GM19099 (cell line): ENCODE data around the gene FAM161A.

Source experiments
- POLR2A ChIP-seq: IDR thresholded peaks from 3 replicates; pipeline ENCODE4 v1.6.1; 2011; ENCODE audit warnings: low read depth; ENCODE audit not compliant: insufficient read length; ENCODE audit errors: extremely low read depth

The FAM161A gene

GRCh38 chr2:61853086-61853846 lies 594 bp downstream of the FAM161A start:
- no peak for TF ChIP-seq POLR2A

- no peak for TF ChIP-seq POLR2A
Observed at GRCh38 chr2:61845320-61845719, 8.5 kb downstream of the FAM161A start.

DNA sequence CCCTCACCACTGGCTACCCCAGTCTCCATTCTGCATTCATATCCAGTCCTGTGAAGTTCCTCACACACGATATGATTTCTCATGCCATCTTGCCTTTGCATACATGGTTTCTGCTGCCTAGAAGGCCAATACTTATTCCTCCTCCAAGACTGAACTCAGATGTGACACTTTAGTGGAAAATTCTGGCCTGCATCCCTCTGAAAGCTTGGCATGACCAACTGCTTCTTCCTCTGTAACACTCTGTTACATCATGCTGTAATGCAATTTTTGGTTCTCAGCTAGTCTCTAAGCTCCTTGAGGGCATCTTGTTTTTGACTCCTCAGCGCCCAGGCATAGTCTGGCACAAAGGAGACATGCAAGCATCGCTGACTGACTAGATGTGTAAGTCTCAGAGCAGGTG lies 12.6 kb downstream of the FAM161A start:
- TF ChIP-seq POLR2A: no peak

DNA sequence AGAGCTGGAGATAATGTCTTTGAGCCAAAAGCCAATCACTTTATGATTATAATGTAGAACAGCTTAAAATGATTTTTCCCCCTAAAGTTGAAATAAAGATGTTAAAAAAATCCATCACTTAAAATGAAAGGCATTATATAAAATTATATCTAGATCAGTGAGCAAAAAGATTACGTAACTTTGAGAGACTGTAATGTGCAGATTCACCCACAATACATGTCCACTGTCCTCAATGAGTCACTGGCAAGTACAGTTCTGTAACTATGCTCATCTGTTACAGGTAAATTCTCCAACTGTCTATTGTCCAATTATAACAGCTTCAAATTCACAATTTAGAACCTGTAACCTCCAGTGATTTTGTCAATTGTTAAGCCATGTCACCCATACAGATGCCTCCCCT lies 19.0 kb downstream of the FAM161A start:
- TF ChIP-seq POLR2A: no peak

DNA sequence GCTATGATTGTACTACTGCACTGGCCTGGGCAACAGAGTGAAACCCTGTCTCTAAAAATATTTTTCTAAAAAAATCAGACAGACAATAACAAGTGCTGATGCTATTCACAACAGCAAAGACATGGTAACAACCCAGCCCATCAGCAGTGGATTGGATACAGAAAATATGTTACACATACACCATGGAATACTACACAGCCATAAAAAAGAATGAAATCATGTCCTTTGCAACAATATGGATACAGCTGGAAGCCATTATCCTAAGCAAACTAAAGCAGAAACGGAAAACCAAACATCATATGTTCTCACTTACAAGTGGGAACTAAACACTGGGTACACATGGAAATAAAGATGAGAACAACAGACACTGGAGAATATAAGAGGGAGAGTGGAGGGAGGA lies 19.9 kb downstream of the FAM161A start:
- no peak for TF ChIP-seq POLR2A

DNA sequence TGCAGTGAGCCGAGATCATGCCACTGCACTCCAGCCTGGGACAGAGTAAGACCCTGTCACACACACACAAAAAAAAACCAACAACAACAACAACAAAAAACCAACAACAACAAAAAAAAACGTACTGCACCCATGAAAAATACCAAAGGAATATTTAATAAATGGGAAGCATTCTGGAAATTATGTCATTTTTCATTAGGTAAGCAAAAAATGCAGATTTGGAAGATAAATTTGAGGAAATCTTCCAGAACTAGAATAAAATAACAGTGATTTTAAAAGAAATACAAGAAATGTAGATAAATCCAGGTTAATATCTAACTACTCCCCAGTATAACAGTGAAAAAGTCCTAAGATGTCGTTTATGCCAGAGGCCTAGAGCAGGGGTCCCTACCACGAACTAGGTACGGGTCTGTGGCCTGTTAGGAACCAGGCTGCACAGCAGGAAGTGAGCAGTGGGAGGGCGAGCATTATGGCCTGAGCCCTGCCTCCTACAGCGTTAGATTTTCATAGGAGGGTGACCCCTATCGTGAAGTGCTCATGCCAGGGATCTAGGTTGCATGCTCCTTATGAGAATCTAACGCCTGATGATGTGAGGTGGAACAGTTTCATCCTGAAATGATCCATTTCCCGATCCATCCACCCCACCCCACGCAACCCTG lies 21.5 kb downstream of the FAM161A start:
- no peak for TF ChIP-seq POLR2A

GRCh38 chr2:61822255-61822654 lies 31.6 kb downstream of the FAM161A start:
- TF ChIP-seq POLR2A: no peak

DNA sequence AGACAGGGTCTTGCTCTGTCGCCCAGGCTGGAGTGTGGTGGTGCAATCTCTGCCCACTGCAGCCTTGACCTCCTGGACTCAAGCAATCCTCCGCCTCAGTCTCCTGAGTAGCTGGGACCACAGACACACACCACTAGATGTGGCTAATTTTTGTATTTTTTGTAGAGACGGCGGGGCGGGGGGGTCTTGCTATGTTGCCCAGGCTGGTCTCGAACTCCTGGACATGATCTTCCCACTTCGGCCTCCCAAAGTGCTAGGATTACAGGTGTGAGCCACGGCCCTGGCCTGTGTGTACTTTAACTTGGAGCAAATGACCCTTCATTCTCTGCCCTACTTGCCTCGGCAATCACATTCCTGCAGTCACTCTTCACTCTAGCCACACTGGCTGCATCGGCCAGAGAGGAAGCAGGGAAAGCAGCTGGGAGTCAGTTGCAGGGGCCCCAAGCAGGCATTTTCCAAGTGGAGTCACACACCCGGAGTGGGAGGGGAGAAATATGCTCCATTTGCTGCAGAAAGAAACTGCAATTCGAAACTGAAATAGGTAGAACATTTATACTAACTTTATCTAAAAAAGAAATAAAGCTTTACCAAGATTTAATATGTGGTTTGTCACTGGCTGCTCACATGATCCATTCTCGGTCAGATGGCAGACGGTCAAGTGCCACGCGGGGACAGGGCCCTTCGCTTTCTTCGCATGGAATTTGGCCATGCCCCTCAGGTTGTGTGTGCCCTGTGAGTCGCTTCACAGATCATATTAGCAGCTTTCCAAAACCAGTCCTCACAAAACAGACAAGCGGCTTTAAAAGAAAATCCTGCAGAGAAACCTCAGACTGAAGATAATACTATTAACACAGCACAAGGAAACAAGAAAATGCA lies 37.1 kb downstream of the FAM161A start:
- TF ChIP-seq POLR2A: no peak

DNA sequence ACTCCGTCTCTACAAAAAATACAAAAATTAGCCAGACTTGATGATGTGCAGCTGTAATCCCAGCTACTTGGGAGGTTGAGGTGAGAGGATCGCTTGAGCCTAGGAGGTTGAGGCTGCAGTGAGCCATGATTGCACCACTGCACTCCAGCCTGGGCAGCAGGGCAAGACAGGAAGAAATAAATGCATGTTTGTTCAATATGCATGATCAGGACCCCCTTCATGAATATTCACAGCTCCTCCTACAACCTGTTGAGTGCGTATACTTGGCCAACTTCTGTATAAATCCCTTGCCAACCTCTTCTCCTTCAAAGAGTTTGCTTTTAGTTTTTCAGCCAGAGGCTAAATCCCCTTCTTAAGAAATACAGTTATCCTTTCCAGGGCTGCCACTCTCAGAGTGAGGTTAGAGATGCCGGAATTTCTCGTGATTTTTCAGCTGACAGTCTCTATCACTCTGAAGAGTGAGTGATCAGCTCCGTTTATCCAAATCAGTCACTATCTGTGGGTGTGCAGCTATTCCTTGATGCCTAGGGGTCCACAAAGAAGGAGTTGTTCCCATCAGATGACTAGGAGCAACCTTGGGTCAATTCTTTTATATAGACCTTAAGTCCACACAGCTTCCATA lies 39.2 kb downstream of the FAM161A start:
- no peak for TF ChIP-seq POLR2A

DNA sequence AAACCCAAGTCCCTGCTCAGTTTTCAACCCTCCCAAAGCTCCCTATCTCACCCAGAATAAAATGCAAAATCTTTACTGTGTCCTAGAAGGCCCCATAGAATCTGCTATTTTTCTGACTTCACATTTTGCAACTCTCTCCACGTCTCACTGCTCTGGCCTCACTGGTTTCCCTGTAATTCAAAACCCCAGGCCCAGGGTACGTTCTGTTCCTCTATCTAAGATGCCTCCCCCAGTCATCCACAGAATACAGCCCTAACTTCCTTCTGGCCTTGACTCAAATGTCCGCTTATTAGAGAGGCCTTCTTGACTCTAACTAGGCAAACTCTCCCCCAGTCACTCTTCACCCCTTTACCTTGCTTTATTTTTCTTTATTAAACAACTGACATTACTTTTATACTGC lies 42.0 kb downstream of the FAM161A start:
- TF ChIP-seq POLR2A: no peak

- no peak for TF ChIP-seq POLR2A
Observed at GRCh38 chr2:61807036-61807757, 46.7 kb downstream of the FAM161A start.

- no peak for TF ChIP-seq POLR2A
Observed at GRCh38 chr2:61802548-61802947, 51.3 kb downstream of the FAM161A start.

- TF ChIP-seq POLR2A: no peak
Observed at GRCh38 chr2:61799099-61799498, 54.8 kb downstream of the FAM161A start.

DNA sequence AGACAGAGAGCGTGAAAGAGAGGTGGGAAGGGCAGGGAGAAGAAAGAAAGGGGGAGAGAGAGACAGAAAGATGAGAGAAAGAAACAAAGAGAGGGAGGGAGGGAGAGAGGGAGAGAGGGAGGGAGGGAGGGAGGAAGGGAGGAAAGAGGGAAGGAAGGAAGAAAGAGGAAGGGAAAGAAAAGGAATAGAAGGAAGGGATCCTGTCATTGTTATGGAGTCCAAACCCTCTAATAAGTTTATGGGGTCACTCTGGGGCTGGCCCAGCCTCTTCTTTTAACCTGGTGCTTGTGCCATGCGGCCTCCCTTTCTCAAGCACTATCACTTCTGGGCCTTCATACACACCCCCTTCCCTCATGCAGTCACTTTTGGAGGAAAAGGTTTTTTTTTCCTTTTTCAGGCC lies 58.5 kb downstream of the FAM161A start:
- TF ChIP-seq POLR2A: no peak
